ENCODE results near the gene IQGAP2. TPM values are rescaled to one million over a fixed set of nuclear protein-coding genes. Genes with fewer than 3 reads are reported as not detected.

IQGAP2 gene
- total and polyA plus RNA-seq, 2 donors (not counting 1 experiment from before 2014, with no cell fraction given) = 8.1 to 15.0 TPM

- Histone ChIP-seq H2AFZ (ENCODE audit: insufficient read depth, low read depth, low read length, poor library complexity, severe bottlenecking) (no peak overlapping the region), H3K4me3 (ENCODE audit: control extremely low read depth in 1 of 5, extremely low read depth in 1 of 5, insufficient read depth in 1 of 5, low read depth in 2 of 5, low read length in 4 of 5) (no peak overlapping the region), H3K36me3 (replicated peaks in 1 of 2; ENCODE audit: control extremely low read depth in 1 of 2, control insufficient read depth in 1 of 2, extremely low read depth in 1 of 2, insufficient read depth in 2 of 2, low read length in 1 of 2) (no peaks in the 10 kb centered on the region), H3K9ac (ENCODE audit: low read length) (no peak overlapping the region), H3K27me3 (replicated peaks in 1 of 4; ENCODE audit: control extremely low read depth in 1 of 4, control insufficient read depth in 3 of 4, insufficient read depth in 4 of 4, low read length in 3 of 4) (no peaks in the 10 kb centered on the region), H3K4me2 (replicated peaks; ENCODE audit: low read depth, low read length, poor library complexity, severe bottlenecking) (no peak overlapping the region), H3K9me3 (ENCODE audit: control extremely low read depth in 1 of 3, control insufficient read depth in 2 of 3, insufficient read depth in 1 of 3, low read length in 2 of 3) (no peaks in the 10 kb centered on the region), H3K79me2 (ENCODE audit: control insufficient read depth, insufficient read depth, low read length) (no peaks in the 10 kb centered on the region), H3K27ac (ENCODE audit: low read length in 2 of 2) (no peak overlapping the region), H4K20me1 (ENCODE audit: control insufficient read depth, insufficient read depth, low read length, poor library complexity, severe bottlenecking) (no peaks in the 10 kb centered on the region), H3K4me1 (ENCODE audit: control insufficient read depth in 2 of 2, insufficient read depth in 2 of 2, low read length in 2 of 2) (no peaks in the 10 kb centered on the region)
- intact Hi-C loops (cut with micrococcal nuclease) = no loop called here
- no peak for TF ChIP-seq CTCF (IDR thresholded peaks at IDR 0.05)
- TF ChIP-seq EZH2 (IDR thresholded peaks at IDR 0.05; ENCODE audit: borderline replicate concordance, insufficient read depth, low read depth, low read length, poor library complexity, severe bottlenecking) = no peak
- H3K27me3 Mint-ChIP-seq = no peaks in the 10 kb centered on the region
- no peak for DNase-seq
- WGBS (ENCODE audit: insufficient coverage) = 54% methylated on average over 3 of the region's 4 CpGs
- no peak for ATAC-seq (ENCODE audit: low read depth)
- H3K9me3 Mint-ChIP-seq (ENCODE audit: insufficient read depth) = no peaks in the 10 kb centered on the region
- CTCF ChIA-PET = no interaction called here
- H3K4me1 Mint-ChIP-seq = peaks cover 1% of the 10 kb centered on the region
- no peak overlapping the region for H3K4me3 Mint-ChIP-seq
- H3K27ac Mint-ChIP-seq = no peak overlapping the region
- POLR2A ChIA-PET = no interaction called here
Observed at GRCh38 chr5:76503929-76504328, 100.8 kb downstream of the IQGAP2 start.

GRCh38 chr5:76504901-76505564 is 101.9 kb downstream of the IQGAP2 start:
- peaks cover 1% of the 10 kb centered on the region for H3K4me1 Mint-ChIP-seq
- no peak overlapping the region for H3K4me2 ChIP-seq (replicated peaks; ENCODE audit: low read depth, low read length, poor library complexity, severe bottlenecking)
- H4K20me1 ChIP-seq (ENCODE audit: control insufficient read depth, insufficient read depth, low read length, poor library complexity, severe bottlenecking) = no peaks in the 10 kb centered on the region
- no peak overlapping the region for H3K4me3 ChIP-seq (ENCODE audit: control extremely low read depth in 1 of 5, extremely low read depth in 1 of 5, insufficient read depth in 1 of 5, low read depth in 2 of 5, low read length in 4 of 5)
- H3K36me3 ChIP-seq (replicated peaks in 1 of 2; ENCODE audit: control extremely low read depth in 1 of 2, control insufficient read depth in 1 of 2, extremely low read depth in 1 of 2, insufficient read depth in 2 of 2, low read length in 1 of 2) = no peaks in the 10 kb centered on the region
- H3K79me2 ChIP-seq (ENCODE audit: control insufficient read depth, insufficient read depth, low read length) = no peaks in the 10 kb centered on the region
- CTCF ChIA-PET = no interaction called here
- no peaks in the 10 kb centered on the region for H3K4me1 ChIP-seq (ENCODE audit: control insufficient read depth in 2 of 2, insufficient read depth in 2 of 2, low read length in 2 of 2)
- no peaks in the 10 kb centered on the region for H3K27me3 ChIP-seq (replicated peaks in 1 of 4; ENCODE audit: control extremely low read depth in 1 of 4, control insufficient read depth in 3 of 4, insufficient read depth in 4 of 4, low read length in 3 of 4)
- no peak overlapping the region for H3K27ac Mint-ChIP-seq
- WGBS (ENCODE audit: insufficient coverage) = no CpG with 5 or more reads among the region's 4 CpGs
- H3K27ac ChIP-seq (ENCODE audit: low read length in 2 of 2) = no peak overlapping the region
- no peaks in the 10 kb centered on the region for H3K27me3 Mint-ChIP-seq
- intact Hi-C loops (cut with micrococcal nuclease) = no loop called here
- TF ChIP-seq EZH2 (IDR thresholded peaks at IDR 0.05; ENCODE audit: borderline replicate concordance, insufficient read depth, low read depth, low read length, poor library complexity, severe bottlenecking) (no peak), CTCF (IDR thresholded peaks at IDR 0.05) (no peak)
- ATAC-seq (ENCODE audit: low read depth) = no peak
- H3K4me3 Mint-ChIP-seq = no peak overlapping the region
- H3K9ac ChIP-seq (ENCODE audit: low read length) = no peak overlapping the region
- DNase-seq = no peak
- H2AFZ ChIP-seq (ENCODE audit: insufficient read depth, low read depth, low read length, poor library complexity, severe bottlenecking) = no peak overlapping the region
- H3K9me3 ChIP-seq (ENCODE audit: control extremely low read depth in 1 of 3, control insufficient read depth in 2 of 3, insufficient read depth in 1 of 3, low read length in 2 of 3) = no peaks in the 10 kb centered on the region
- no peaks in the 10 kb centered on the region for H3K9me3 Mint-ChIP-seq (ENCODE audit: insufficient read depth)
- POLR2A ChIA-PET = no interaction called here
